HL-60 (cell line): ENCODE measurements around the gene COL18A1.

Source experiments
- DNase-seq, 2 experiments: peaks; one replicate each; pipeline ENCODE4 v3.0.0-alpha.2; 2010 to 2020; ENCODE audit warnings: low read depth in 1 of 2, low spot score in 1 of 2
- H3K27ac ChIP-seq: fragments of 250-450 bp; sonication (Bioruptor Pico); replicated peaks from 2 replicates; pipeline ENCODE4 v1.5.1; 2020; ENCODE audit warnings: mild to moderate bottlenecking, moderate library complexity
- H3K27me3 ChIP-seq: fragments of 250-450 bp; sonication (Bioruptor Pico); 2 replicates; pipeline ENCODE4 v1.5.1; 2021; ENCODE audit warnings: mild to moderate bottlenecking, moderate library complexity; ENCODE audit not compliant: insufficient read depth, poor library complexity, severe bottlenecking
- H3K4me3 ChIP-seq: replicated peaks from 2 replicates; pipeline ENCODE4 v1.5.1; 2011; ENCODE audit warnings: mild to moderate bottlenecking, control low read depth, low read length; ENCODE audit not compliant: insufficient read depth
- CTCF ChIP-seq: IDR thresholded peaks from one replicate; pipeline ENCODE4 v1.5.1; 2011; ENCODE audit warnings: low read length, control low read depth, inconsistent platforms; ENCODE audit not compliant: insufficient read depth
- GABPA ChIP-seq: IDR thresholded peaks from 2 replicates; pipeline ENCODE4 v1.6.1; 2012; ENCODE audit warnings: low read depth
- POLR2AphosphoS5 ChIP-seq: IDR thresholded peaks from 2 replicates; pipeline ENCODE4 v1.6.1; 2012; ENCODE audit warnings: low read depth
- REST ChIP-seq: IDR thresholded peaks from 2 replicates; pipeline ENCODE4 v1.6.1; 2012; ENCODE audit warnings: low read depth; ENCODE audit not compliant: insufficient replicate concordance
- SPI1 ChIP-seq: IDR thresholded peaks from 2 replicates; pipeline ENCODE4 v1.6.1; 2012; ENCODE audit warnings: low read depth, mild to moderate bottlenecking, borderline replicate concordance

COL18A1 gene

DNA sequence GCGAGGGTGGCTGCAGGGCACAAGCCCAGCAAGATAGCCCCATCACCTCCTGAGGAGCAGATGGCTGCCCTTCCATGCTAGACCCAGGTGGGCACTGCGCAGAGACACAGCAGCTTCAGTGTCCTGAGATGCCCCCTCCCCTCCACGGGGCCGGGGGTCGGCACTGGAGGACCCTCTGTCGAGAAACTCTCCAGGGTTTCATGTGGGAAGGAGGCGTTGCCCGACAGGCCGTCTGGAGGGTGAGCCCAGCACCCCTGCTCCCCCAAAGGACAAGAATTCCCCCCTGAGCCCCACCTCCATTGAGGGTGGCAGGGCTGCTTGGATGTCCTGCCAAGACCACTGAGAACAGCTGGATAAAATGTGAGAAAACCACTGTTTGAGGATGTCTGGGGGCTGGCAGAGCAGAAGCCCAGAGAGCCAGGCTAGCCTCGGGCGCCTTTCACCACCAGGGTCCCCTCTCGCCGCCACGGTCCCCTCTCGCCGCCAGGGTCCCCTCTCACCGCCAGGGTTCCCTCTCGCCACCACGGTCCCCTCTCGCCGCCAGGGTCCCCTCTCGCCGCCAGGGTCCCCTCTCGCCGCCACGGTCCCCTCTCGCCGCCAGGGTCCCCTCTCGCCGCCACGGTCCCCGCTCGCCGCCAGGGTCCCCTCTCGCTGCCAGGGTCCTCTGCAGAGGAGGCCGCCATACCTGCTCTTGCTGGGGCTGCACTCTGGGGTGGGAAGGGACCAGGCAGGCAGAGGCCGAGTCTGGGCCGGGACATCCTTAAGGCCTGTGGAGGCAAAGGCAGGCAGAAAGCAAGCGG lies 93.1 kb downstream of the COL18A1 start:
- no peak overlapping the region for H3K27ac ChIP-seq
- no peak for DNase-seq
- TF ChIP-seq GABPA (no peak), REST (no peak), POLR2AphosphoS5 (no peak), SPI1 (no peak), CTCF (no peak)
- H3K4me3 ChIP-seq: no peak overlapping the region
- no peaks in the 10 kb centered on the region for H3K27me3 ChIP-seq

- TF ChIP-seq GABPA (no peak), POLR2AphosphoS5 (no peak), SPI1 (no peak), REST (no peak), CTCF (no peak)
- Histone ChIP-seq H3K27me3 (no peaks in the 10 kb centered on the region), H3K27ac (no peak overlapping the region), H3K4me3 (no peak overlapping the region)
- DNase-seq: no peak
Measured at GRCh38 chr21:45498646-45499000, 93.7 kb downstream of the COL18A1 start.

- Histone ChIP-seq H3K27ac (no peak overlapping the region), H3K4me3 (no peak overlapping the region), H3K27me3 (no peaks in the 10 kb centered on the region)
- TF ChIP-seq POLR2AphosphoS5 (no peak), GABPA (no peak), CTCF (no peak), SPI1 (no peak), REST (no peak)
- DNase-seq: no peak
Measured at GRCh38 chr21:45499201-45499750, 94.3 kb downstream of the COL18A1 start.
